Right ventricle myocardium inferior (tissue), 1 donor: ENCODE data around the gene TSHZ2. TPM values are rescaled to one million over a fixed set of nuclear protein-coding genes. Genes with fewer than 3 reads are reported as not detected.
"Not testable (repeated sequence)": the region's sequence is repeated elsewhere in the genome, so short reads cannot be mapped to it uniquely, and the experiment has no call there.

ENCODE experiments used
- ATAC-seq: fragments of 200-7000 bp; cut with Tn5 transposase; one replicate; pipeline ENCODE4 v1.9.1; 2020; ENCODE audit warnings: mild to moderate bottlenecking, moderate library complexity
- DNase-seq: peaks from one replicate; pipeline ENCODE4 v3.0.0; 2021; ENCODE audit errors: missing footprints
- intact Hi-C: fragments of 100-400 bp; cut with DNase I; formaldehyde crosslinking; loops from one replicate; pipeline ENCODE4 v1.11.0; 2022
- total RNA-seq: library from RNA; stranded (reverse); fragmentation: NEBNext Ultra II Directional; extraction: Animal tissue kit (Norgen Biotek cat#: 25700); gene quantifications from one replicate; pipeline ENCODE4 v1.2.1, GENCODE V29; 2021
- donor health status: DM: no; HTN: yes; CAD: no; lungs with severe emphysema.

The TSHZ2 gene
- total RNA-seq, 1 donor from 2014 or later: 4.2 TPM

DNA sequence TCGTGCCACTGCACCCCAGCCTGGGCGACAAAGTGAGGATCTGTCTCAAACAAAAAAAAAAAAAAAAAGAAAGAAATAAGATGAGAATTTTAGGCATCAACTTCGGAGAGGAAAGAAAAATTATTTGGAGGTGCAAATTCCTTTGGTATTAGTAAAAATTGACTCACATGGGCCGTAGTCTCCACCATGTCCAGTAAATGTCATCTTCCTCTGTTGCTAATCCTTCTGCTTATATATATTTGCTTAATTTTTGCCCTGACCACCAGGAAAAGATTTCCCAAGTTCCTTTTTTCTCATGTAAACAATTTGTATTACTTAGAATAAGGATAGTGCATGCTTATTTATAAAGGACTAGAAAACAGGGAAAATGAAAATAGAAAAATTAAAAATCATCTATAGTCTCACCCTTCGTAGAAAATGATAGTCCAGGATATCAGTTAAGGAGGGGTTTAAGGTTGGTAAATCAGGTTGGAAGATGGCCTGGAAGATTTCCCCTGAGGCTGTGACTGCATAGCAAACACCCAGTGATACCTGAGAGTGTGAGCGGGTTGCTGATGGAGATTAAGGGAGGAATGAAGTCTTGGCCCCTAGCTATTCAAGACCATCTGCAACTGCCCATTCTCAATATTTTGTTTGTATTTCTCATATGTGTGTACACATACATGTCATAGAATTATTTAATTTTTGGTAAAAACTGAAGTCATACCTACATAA, 380.7 kb downstream of the TSHZ2 start:
- ATAC-seq: no peak
- DNase-seq: no peak
- intact Hi-C loops: no loop called here

DNA sequence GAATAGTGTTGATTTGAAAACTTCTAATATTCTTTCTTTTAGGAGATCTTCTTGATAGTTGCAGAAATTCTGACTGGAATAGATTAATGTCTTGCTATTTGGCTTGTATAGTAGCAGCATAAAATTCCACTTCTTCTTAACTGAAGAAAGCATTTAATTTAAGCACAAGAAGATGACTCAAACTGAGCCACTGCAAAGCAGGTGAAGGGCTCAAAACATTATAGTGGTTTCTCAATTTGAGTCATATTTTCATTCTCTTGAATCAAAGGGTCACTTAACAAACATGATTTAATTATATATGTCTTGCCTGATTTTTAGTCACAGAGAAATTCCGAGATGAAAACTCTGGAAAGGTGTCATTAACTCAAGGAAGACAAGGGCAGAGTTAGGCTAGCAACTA, 382.2 kb downstream of the TSHZ2 start:
- ATAC-seq (no peak), DNase-seq (no peak)
- intact Hi-C loops: no loop called here

DNA sequence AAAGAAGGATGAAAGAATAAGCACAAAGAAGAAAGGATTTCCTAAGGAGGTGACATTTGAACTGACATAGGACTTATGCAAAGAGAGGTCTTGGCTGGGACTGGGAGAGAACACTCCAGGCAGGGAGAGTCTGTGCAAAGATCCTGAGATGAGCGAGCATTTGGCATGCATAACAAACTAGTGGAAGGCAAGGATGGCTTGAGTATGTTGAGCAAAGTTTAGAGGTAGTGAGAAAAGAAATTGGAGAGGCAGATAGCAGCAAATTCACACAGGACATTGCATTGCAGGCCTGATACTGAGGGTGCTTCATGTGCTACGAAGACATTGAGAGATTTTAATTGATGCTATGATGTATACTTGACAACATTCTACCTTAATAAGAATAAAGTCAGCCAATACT, 383.6 kb downstream of the TSHZ2 start:
- DNase-seq (no peak), ATAC-seq (no peak)
- intact Hi-C loops: no loop called here

DNA sequence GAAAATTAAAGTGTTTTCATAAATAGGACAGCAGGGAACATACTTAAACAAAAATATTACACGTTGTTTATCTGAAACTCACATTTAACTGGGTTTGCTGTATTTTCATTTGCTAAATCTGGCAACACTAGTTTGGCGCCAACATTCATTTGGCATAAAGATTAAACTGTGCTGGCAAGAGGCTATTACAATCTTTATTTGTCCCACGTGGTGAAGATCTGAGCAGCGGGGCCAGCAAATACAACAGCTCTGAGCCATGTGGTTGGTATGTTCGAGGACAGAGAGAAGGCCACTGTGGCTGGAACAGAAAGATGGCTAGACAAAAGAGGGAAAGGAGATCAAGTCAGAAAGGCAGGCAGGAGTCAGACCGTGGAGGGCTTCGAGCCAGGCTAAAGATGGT, 387.3 kb downstream of the TSHZ2 start:
- no peak for DNase-seq
- intact Hi-C loops: no loop called here
- ATAC-seq: no peak

DNA sequence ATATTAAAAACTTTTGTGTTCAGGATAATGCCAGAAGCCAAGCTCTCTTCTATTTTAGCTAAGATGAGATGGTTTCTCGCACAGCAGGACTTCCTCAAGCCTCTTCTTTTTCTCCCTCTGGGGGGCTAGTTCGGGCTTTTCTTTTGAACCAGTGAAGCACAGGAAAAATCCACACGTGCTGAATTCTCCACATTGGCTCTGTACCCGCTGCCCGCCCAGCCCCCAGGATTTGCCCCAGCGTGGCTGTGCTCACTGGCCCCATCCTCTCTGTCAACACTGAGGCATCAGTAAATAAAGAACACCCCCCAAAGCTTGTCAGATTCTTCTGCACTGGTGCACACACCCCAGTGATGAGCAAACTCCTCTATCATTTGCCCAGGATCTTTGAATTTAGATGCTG, 388.7 kb downstream of the TSHZ2 start:
- ATAC-seq (no peak), DNase-seq (no peak)
- intact Hi-C loops: no loop called here

DNA sequence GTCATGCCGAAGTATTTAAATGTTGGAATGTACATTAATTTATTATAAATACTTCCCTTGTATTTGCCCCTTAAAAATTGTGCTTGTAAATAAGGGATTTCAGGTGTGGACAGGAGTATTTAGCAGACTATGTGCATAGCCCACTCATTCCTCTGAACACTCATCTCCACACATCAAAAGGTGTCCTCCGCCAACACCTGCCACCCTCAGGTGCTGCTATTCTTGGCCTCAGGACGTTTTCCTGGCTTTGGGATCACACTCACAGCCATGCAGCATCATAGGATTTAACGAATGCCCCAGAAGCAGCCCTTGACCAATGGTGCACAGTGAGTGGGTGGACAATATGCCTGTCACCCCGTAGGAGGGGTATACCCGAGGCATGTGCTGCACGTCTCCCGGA, 390.6 kb downstream of the TSHZ2 start:
- intact Hi-C loops: no loop called here
- DNase-seq (no peak), ATAC-seq (no peak)

DNA sequence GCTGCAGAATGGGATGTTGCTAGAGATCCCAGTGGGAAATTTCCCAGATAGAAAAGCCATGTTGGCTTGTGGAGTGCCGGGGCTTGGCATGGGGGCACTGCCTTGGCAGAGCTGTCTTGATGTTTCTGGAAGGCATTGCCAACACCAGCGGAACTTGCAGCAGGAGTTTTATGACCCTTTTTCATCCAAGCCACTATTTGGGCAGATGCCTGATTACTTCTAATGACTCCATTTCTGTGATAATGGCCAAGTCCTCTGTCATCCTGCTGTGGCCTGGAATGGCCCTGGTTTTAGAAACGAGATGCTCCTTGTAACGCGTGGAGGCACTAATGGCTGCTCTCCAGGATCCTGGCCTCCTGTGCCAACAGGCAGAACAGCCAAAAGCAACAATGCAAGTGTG, 392.5 kb downstream of the TSHZ2 start:
- no peak for ATAC-seq

DNA sequence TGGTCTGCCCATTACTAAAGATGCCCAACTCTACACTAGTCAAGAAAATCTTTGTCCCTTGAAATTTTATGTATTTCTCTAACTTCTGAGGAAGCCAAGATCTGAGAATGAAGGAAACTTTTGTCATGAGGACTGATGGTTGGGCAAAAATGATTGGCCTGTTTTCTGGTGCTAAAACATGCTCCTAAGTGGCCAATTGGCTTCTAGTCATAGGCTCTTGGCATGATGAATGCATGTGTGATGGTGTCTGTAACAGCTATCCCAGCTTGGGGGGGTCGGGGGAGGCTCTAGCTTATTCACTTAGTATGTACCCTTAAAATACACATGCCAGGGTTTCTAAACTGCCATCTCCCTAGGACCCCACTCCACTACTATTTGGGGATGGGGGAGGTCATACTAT, 392.9 kb downstream of the TSHZ2 start:
- intact Hi-C loops: no loop called here
- no peak for DNase-seq
- ATAC-seq: no peak

More for the DNA sequence above, 392.5 kb downstream of the TSHZ2 start:
- DNase-seq: no peak
- intact Hi-C loops: no loop called here

DNA sequence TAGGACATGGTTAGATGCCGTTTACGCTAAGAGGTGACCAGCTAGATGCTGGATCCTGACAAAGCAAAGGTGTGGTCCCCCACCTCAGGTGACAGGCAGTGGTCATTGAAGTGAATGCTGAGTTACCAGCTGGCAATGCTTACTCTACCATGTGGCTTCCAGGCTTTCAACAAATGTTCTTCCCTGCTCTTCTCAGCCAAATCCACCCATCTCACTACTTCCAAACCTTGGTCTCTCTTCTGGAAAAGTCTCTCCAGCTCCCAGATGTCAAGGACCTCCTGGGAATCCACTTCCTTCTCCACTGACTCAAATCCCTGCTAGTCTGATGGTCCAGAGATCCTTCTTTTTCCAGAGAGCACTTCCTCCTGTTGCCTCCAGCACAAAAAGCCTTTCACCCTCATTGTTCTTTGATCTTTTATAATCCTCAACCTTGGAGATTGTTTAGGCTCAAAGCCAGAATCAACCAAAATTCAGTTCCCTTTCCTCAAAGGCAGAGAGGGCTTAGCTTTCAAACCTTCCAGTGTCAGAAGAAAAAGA, 393.4 kb downstream of the TSHZ2 start:
- intact Hi-C loops: no loop called here
- DNase-seq (no peak), ATAC-seq (no peak)

DNA sequence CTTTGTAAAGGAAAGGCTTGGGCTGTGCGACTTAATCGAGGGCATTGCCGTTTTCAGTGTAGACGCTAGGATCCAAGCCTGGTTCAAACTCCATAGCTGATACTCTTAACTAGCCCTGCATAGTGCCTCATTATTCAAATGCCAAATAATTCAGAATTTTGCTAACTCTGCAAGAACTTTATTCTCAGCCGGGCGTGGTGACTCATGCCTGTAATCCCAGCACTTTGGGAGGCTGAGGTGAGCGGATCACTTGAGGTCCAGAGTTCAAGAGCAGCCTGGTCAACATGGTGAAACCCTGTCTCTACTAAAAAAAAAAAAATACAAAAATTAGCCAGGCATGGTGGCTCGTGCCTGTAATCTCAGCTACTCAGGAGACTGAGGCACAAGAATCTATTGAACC, 394.8 kb downstream of the TSHZ2 start:
- DNase-seq, intact Hi-C loops: not testable (repeated sequence)

DNA sequence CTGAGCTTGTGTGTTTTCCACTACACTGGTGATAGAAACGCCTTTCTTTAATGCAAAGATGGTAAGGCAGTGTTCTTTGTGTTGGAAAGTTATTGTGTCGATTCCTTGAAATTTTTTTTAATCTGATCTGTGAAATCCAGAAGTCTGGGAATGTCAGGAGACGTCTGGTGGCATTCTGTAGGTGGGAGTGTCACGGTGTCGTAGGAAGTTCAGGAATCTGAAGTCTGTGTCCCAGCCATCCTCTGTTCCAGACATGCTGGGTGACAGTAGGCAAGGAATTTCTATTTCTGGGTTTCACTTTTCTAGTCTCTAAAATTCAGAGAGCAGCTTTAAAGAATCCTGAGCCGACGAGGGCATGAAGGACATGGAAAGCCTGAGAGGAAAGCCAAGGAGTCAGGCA, 397.7 kb downstream of the TSHZ2 start:
- intact Hi-C loops: no loop called here
- DNase-seq: no peak
- ATAC-seq: no peak

More for the DNA sequence above, 394.8 kb downstream of the TSHZ2 start:
- not testable (repeated sequence) for ATAC-seq

DNA sequence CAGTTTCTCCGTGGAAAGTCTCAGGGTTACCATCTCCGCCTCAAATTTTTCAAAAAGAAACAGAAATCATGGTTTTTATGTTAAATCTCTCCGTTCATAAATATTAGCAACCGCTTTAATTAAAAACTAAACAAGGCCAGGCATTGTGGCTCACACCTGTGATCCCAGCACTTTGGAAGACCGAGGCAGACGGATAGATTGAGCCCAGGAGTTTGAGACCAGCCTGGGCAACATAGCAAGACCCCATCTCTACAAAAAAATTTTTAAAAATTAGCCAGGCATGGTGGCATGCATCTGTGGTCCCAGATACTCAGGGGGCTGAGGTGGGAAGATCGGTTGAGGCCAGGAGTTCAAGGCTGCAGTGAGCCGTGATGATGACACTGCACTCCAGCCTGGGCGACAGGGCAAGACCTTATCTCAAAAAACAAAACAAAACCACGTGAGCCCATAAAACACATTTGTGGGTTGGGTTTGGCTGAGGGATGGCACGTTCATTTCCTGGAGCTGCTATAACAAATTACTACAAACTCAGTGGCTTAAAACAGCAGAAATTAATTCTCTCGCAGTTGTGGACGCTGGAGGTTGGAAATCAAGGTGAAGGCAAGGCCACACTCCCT, 398.3 kb downstream of the TSHZ2 start:
- ATAC-seq (no peak), DNase-seq (no peak)
- intact Hi-C loops: no loop called here

DNA sequence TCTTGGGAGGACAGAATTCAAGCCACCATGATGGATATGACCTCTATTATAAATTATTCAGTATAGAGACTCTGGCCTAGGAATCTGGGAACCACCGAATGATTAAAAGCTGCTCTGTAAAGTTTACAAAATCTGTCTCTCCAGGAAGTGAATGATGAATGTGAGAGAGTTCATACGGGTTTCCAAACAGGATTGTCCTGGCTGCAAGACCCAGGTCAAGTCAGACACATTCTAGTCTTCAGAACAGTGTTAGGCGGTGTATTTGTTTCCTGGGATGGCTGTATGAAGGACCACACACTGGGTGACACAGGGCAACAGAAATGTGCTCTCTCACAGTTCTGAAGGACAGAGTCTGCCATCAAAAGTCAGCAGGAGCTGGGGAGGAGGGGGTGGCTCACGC, 399.1 kb downstream of the TSHZ2 start:
- no peak for DNase-seq
- intact Hi-C loops: no loop called here
- ATAC-seq: no peak

DNA sequence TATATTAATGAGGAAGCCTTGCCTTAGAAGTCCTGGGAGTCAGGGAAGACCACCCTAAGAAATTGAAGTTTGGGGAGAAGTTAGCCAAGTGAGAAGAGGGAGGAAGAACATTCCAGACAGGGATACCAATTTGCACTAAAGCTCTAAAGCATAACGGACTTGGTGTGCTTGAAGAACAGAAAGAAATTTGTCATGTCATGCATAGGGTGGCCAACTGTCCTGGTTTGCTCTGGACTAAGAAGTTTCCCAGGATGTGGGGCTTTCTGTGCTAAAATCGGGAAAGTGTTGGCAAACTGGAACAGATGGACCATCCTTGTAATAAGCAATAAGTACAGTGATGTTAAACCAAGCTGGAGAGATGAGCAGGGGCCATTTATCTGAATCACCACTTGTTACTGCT, 403.9 kb downstream of the TSHZ2 start:
- DNase-seq (no peak), ATAC-seq (no peak)
- intact Hi-C loops: no loop called here

DNA sequence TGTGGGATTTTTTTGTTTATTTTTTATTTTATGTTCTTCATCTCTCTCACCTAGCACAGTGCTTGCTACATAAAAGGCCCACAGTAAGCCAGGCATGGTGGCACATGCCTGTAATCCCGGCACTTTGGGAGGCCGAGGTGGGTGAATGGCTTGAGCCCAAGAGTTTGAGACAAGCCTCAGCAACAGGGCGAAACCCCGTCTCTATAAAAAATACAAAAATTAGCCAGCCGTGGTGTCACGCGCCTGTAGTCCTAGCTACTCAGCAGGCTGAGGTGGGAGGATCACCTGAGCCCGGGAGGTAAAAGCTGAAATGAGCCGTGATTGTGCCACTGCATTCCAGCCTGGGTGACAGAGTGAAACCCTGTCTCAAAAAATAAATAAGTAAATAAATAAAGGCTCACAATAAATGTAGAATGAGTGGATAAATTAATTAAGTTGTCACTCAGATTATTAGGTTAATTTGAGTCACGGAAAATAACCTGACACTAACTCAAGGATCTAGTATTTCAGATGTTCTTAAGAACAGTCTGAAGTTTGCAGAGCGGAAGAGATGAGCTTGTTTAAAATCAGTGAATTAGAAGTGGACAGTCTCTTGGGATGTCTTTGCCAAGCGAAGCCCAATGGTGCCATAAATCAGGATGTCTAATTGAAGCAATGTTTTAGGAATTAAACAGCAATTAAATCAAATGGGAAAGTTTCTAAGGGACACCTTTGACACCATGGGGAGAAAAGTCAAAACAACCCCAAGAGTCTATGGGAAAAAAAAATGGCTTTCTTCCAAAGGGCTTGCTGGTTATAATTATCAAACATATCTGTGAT, 407.1 kb downstream of the TSHZ2 start:
- DNase-seq (no peak), ATAC-seq (no peak)
- intact Hi-C loops: no loop called here

DNA sequence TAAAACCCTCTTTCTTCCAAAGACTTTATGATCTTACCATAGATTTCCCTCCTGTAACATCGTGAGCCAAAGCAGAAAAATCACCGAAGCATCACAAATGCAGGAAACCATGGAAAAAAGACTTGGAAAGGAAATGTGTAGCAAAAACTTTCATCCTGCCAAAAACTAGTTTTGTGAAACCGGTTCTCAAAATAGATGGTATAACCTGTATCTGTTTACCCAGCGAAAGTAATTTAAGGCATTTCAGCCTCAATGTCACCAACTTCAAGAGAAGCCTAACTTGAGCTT, 407.6 kb downstream of the TSHZ2 start:
- intact Hi-C loops: no loop called here
- ATAC-seq: no peak
- DNase-seq: no peak

DNA sequence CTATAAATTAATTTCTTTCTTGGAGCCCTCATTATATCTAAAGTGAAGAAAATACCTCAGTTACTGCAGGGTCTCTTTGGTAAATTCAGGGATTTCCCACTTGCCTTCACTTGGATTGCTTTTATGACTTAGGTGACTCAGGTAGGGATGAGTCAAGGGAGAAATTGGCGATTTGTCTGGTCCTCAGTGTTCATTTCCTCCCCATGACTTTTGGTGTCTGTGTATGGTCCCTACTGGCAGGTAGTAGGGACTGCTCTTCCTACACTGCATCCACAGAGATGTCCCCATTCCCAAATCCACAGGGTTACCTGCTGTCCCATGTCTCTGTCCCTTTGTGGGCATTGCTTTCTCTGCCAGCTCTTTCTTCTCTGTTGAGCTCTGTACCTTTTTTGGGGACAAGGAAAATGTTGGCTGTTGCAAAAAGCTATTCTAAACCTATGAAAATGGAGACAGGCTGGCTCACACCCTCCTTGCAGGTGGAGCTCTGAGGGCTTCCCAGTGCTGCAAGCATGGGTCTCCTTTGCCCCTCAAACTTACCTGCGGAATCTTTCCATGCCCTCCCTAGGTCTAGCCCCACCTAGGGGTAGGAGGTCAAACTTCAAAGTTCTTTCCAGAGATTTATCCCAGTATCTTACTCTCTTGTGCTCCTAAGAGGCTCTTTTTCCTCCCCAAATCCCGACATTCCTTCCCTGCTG, 409.6 kb downstream of the TSHZ2 start:
- intact Hi-C loops: no loop called here
- ATAC-seq (no peak), DNase-seq (no peak)

DNA sequence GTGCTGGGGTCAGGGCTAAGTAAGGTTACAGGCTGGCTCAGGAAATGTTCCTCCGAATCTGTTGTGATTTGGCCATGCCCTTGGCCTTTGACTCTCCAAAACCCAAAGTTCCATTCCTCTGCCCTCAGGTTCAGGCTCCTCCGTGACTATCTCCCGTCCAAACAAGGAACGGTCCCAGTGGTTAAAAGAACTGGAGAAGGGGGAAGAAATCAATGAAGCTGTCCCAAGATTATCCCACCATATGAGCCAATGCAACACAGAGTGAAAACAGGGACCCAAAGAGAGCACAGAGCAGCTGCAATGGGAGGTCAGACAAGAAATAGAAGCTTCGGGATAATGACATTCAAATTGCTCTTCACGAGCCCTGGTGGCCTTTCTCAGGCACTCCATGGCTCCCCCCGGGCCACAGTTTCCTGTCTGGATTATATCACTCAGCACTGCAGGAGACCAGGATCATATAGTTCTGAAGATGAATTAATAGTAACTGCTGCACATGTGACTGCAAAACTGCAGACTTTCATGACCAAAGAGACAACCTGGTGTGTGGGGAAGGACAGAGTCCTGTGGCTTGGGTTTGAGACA, 410.2 kb downstream of the TSHZ2 start:
- ATAC-seq (peak; percentile 39), DNase-seq (no peak)
- intact Hi-C loops: no loop called here

DNA sequence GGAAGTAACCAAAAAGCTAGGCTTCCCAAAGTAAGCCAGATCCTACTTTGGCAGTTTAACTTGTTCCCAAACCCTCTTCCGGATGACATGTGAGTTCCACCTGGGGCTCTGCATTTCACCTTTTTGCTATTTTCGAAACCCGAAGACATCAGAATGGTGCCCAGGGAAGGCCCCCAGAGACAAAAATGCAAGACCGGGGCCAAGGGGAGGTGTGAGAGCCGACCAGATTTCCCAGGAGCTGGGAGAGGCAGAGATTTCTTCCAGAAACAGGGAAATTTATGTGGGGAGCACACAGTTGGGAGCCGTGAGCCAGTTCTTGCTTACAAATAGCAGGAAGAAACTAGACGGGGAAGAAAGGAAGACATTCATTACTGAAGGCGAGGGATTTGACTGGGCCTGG, 411.8 kb downstream of the TSHZ2 start:
- no peak for DNase-seq
- ATAC-seq: no peak
- intact Hi-C loops: no loop called here
